Epithelial cell of umbilical artery (primary cell): ENCODE data around the gene RESF1. TPM values are rescaled to one million over a fixed set of nuclear protein-coding genes. Genes with fewer than 3 reads are reported as not detected.

ENCODE experiments used
- total RNA-seq: library from RNA; depleted of rRNA; stranded (reverse); fragments of >200 nt; gene quantifications from 2 replicates; pipeline ENCODE4 v1.2.3, GENCODE V29; 2014

Gene RESF1, protein sequence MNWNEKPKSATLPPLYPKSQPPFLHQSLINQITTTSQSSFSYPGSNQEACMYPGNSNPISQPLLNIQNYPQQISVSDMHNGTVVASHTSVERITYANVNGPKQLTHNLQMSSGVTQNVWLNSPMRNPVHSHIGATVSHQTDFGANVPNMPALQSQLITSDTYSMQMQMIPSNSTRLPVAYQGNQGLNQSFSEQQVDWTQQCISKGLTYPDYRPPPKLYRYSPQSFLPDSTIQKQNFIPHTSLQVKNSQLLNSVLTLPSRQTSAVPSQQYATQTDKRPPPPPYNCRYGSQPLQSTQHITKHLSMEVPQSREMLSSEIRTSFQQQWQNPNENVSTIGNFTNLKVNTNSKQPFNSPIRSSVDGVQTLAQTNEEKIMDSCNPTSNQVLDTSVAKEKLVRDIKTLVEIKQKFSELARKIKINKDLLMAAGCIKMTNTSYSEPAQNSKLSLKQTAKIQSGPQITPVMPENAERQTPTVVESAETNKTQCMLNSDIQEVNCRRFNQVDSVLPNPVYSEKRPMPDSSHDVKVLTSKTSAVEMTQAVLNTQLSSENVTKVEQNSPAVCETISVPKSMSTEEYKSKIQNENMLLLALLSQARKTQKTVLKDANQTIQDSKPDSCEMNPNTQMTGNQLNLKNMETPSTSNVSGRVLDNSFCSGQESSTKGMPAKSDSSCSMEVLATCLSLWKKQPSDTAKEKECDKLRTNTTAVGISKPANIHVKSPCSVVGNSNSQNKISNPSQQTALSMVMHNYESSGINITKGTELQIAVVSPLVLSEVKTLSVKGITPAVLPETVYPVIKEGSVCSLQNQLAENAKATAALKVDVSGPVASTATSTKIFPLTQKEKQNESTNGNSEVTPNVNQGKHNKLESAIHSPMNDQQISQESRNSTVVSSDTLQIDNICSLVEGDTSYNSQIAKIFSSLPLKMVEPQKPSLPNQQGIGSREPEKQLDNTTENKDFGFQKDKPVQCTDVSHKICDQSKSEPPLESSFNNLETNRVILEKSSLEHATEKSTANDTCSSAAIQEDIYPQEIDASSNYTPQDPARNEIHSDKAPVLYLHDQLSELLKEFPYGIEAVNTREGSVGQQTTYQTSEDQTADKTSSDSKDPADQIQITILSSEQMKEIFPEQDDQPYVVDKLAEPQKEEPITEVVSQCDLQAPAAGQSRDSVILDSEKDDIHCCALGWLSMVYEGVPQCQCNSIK (N-terminal part only)
- total RNA-seq = 83.5 and 93.3 TPM in 2 replicates

DNA sequence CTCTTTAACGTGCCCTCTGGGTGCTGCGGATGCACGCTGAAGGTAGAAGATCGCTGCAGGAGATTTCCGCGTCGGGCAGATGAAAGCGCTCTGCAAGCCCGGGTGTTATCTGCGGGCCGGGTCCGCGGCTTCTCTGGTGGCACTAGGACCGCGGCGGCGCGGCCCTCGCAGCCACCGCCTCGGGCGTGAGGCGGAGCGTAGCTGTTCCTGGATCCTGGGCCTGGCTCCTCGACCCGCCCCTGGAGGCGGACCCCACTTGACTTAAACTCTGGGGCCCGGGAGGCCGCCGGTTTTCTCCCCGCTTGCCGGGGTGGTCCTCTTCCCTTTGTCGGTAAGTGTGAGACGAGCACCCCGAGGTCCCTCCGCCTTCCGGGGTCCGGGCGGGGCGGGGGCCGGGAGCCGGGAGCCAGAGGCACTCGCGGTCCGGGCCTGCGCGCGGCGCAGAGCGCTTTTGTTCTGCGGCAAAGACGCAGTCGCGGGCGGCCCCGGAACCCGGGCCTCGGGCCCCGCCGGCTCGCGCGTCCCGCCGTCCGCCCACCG lies at the start of gene RESF1:
Gene RESF1, plus strand, starts transcription at position 255 of the 540 bp plus-strand sequence. CDS start 21,541 bp downstream, outside the sequence.

Other genes with a start within 250 kb of the RESF1 start
- gene AMN1, start 230.4 kb upstream of the RESF1 start, total RNA-seq = 19.8 TPM in 2 replicates
- gene BICD1, start 147.4 kb downstream of the RESF1 start, total RNA-seq = 8.1 and 13.1 TPM in 2 replicates